DOHH2 (cell line): ENCODE measurements around the gene MMRN2.

Experiments
- H3F3A ChIP-seq: fragments of 200-600 bp; sonication (generic), shearing (Covaris generic); 2 replicates; pipeline ENCODE4 v1.6.0; 2016; ENCODE audit warnings: antibody characterized with exemption, mild to moderate bottlenecking; ENCODE audit not compliant: control insufficient read depth, insufficient read depth
- H3K27ac ChIP-seq: fragments of 200-600 bp; sonication (generic); 2 replicates; pipeline ENCODE4 v1.5.1; 2014; ENCODE audit warnings: low read depth, mild to moderate bottlenecking, low read length, moderate library complexity
- H3K27me3 ChIP-seq: fragments of 200-600 bp; sonication (generic); 2 replicates; pipeline ENCODE4 v1.6.1; 2014; ENCODE audit warnings: mild to moderate bottlenecking, low read length, mixed read lengths; ENCODE audit not compliant: control insufficient read depth
- H3K36me3 ChIP-seq: fragments of 200-600 bp; sonication (generic); 2 replicates; pipeline ENCODE4 v1.6.1; 2014; ENCODE audit warnings: mild to moderate bottlenecking, low read length, moderate library complexity, mixed read lengths; ENCODE audit not compliant: control insufficient read depth
- H3K4me1 ChIP-seq: fragments of 200-600 bp; sonication (generic); 2 replicates; pipeline ENCODE4 v1.6.1; 2014; ENCODE audit warnings: mild to moderate bottlenecking, low read length, mixed read lengths; ENCODE audit not compliant: control insufficient read depth
- H3K4me2 ChIP-seq: fragments of 200-600 bp; sonication (generic); 2 replicates; pipeline ENCODE4 v1.6.0; 2014; ENCODE audit warnings: mild to moderate bottlenecking, low read length, moderate library complexity
- H3K4me3 ChIP-seq: fragments of 200-600 bp; sonication (generic); 2 replicates; pipeline ENCODE4 v1.5.1; 2014; ENCODE audit warnings: mild to moderate bottlenecking, low read length, mixed read lengths
- H3K79me2 ChIP-seq: fragments of 200-600 bp; sonication (generic); 2 replicates; pipeline ENCODE4 v1.6.1; 2014; ENCODE audit warnings: mild to moderate bottlenecking, low read length, mixed read lengths; ENCODE audit not compliant: control insufficient read depth
- H3K9me2 ChIP-seq: fragments of 200-600 bp; sonication (generic); replicated peaks from 2 replicates; pipeline ENCODE4 v1.6.1; 2014; ENCODE audit warnings: mild to moderate bottlenecking, low read length, mixed read lengths; ENCODE audit not compliant: control insufficient read depth
- H3K9me3 ChIP-seq: fragments of 200-600 bp; sonication (generic); 2 replicates; pipeline ENCODE4 v1.6.1; 2014; ENCODE audit warnings: antibody characterized with exemption, low read length, mixed read lengths; ENCODE audit not compliant: control insufficient read depth, insufficient read depth
- H4K20me1 ChIP-seq: fragments of 200-600 bp; sonication (generic); 2 replicates; pipeline ENCODE4 v1.6.0; 2014; ENCODE audit warnings: low read depth, mild to moderate bottlenecking, antibody characterized with exemption, low read length, moderate library complexity; ENCODE audit not compliant: control insufficient read depth, insufficient read depth
- CTCF ChIP-seq: fragments of 200-600 bp; sonication (generic); IDR thresholded peaks from one replicate; pipeline ENCODE4 v1.5.1; 2014; ENCODE audit warnings: antibody characterized with exemption, mild to moderate bottlenecking, low read depth, low read length; ENCODE audit not compliant: poor library complexity, severe bottlenecking
- EZH2phosphoT487 ChIP-seq: fragments of 200-600 bp; sonication (generic); IDR thresholded peaks from 2 replicates; pipeline ENCODE4 v1.6.1; 2017; ENCODE audit warnings: borderline replicate concordance, mild to moderate bottlenecking, antibody characterized with exemption, low read length, moderate library complexity, mixed read lengths

Gene MMRN2

DNA sequence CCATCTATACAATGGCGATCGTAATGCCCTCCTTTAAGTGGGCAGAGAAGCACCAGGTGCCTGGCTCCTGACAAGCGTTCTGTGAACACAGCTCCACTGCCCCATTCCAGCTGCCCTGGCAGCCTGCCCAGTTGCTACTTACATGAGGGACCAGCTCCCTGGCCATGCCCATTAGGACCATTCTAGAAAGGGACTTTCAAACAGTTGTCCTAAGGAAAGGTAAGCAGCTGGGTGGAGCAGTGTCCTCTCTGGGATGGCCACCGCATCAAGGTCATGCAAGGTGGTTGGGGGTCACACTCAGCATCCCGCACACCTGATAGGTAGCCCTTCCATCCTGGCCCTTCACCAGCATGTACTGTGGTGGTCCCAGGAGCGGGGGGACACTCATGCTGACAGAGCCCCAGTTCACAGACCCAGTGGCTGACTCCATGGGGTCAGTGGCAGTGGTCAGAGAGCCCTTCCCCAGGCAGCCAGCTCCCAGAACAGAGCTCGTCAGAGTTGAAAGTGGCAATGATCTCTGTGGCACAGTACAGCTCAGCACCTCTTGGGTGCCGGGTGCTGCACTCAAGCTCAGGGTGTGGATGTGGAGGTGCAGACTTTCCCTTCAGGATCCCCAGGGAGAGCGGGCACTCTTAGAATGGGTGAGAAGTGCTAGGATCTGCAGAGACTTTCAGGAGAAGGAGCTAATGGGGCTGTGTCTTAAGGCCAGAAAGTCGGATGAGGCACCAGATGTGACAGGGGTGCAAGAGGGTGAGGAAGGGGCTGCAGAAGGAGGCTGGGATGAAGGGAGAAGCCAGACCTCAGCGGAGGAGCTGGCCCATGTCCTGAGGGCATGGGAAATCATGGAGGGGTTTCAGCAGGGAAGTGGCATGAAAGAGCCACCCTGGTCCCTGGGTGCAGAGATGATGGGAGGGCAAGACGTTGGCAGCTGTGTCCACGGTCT is 10.9 kb downstream of the MMRN2 start:
- TF ChIP-seq CTCF (no peak), EZH2phosphoT487 (no peak)
- no peaks in the 10 kb centered on the region for H3K4me1 ChIP-seq
- no peaks in the 10 kb centered on the region for H4K20me1 ChIP-seq
- no peaks in the 10 kb centered on the region for H3K79me2 ChIP-seq
- H3K27ac ChIP-seq: no peak overlapping the region
- H3K4me3 ChIP-seq: no peak overlapping the region
- no peaks in the 10 kb centered on the region for H3F3A ChIP-seq
- no peak overlapping the region for H3K4me2 ChIP-seq
- H3K9me3 ChIP-seq: no peaks in the 10 kb centered on the region
- no peaks in the 10 kb centered on the region for H3K36me3 ChIP-seq
- no peaks in the 10 kb centered on the region for H3K9me2 ChIP-seq
- no peaks in the 10 kb centered on the region for H3K27me3 ChIP-seq

DNA sequence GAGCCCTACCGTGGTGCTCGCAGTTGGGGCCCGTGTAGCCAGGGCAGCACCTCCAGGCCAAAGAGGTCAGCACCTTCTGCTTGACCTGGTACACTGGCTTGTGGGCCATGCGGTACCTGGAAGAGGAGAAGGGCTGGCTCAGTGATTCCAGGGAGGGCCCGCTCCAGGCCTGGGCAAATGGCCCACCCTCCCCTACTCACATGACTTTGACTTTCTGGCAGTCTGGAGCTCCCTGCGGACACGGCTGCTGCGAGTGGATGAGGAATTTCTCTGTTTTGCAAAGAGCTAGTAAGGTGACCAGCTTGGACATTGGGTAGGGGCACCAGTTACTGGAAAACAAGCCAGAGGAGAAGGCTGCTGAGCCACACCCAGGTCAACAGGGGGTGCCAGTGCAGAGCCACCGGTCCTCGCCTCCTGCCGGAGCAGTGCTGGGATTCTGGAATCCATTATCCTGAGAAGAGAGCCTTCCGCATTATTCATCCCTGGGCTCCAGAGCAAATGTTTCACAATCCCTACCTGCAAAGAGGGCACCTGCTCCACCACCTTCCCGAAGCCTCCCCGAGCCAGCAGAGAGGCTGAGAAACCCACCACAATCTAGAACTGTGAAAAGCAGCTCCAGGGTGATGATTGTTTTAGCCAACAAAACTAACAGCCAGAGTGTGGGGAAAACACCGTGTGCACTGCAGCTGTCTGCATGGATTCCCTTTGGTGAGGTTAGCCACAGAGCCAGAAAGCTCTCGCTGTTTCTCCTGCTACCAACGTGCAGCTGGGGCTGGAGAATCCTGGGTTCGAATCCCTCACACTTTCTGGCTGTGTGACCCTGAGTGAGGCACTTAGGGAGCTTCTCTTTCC is 11.8 kb downstream of the MMRN2 start:
- Histone ChIP-seq H3K4me2 (no peak overlapping the region), H4K20me1 (no peaks in the 10 kb centered on the region), H3K4me3 (no peak overlapping the region), H3K27me3 (no peaks in the 10 kb centered on the region), H3K27ac (no peak overlapping the region), H3K36me3 (no peaks in the 10 kb centered on the region), H3K9me3 (no peaks in the 10 kb centered on the region), H3K79me2 (no peaks in the 10 kb centered on the region), H3F3A (no peaks in the 10 kb centered on the region), H3K4me1 (no peaks in the 10 kb centered on the region), H3K9me2 (no peaks in the 10 kb centered on the region)
- TF ChIP-seq CTCF: no peak
- no peak for TF ChIP-seq EZH2phosphoT487

DNA sequence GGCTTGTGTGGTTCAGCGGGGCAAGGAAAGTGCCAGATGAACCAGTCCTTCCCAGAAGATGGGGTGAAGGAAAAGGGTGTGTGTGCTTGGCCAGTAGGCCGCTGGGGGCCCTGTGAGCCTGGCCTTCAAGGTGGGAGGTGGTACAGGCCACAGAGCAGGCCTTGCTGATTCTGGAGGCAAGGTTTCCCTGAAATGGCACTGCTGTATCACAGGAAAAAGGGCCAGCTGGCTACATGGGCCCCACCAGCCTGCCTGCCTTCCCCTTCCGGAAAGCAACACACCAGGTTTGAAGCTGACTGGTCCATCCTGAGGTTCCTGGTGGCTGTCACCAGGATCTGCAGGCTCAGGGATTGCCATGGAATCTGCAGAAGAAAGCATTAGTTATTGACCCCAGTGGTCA is 12.5 kb downstream of the MMRN2 start:
- Histone ChIP-seq H3F3A (no peaks in the 10 kb centered on the region), H3K4me2 (no peak overlapping the region)

More for the DNA sequence above, 12.5 kb downstream of the MMRN2 start:
- no peaks in the 10 kb centered on the region for H3K4me1 ChIP-seq
- no peaks in the 10 kb centered on the region for H3K9me3 ChIP-seq
- TF ChIP-seq CTCF: no peak
- TF ChIP-seq EZH2phosphoT487: no peak
- no peaks in the 10 kb centered on the region for H3K36me3 ChIP-seq
- H4K20me1 ChIP-seq: no peaks in the 10 kb centered on the region
- H3K27ac ChIP-seq: no peak overlapping the region
- H3K4me3 ChIP-seq: no peak overlapping the region
- no peaks in the 10 kb centered on the region for H3K79me2 ChIP-seq
- H3K27me3 ChIP-seq: no peaks in the 10 kb centered on the region
- no peaks in the 10 kb centered on the region for H3K9me2 ChIP-seq
